Kidney epithelial cell (primary cell): ENCODE data around the gene EIF3A. TPM values are rescaled to one million over a fixed set of nuclear protein-coding genes. Genes with fewer than 3 reads are reported as not detected.

Source experiments
- DNase-seq: peaks from one replicate; pipeline ENCODE4 v3.0.0-alpha.2; 2010; ENCODE audit warnings: low read depth
- H3K27me3 ChIP-seq: 2 replicates; pipeline ENCODE4 v1.6.0; 2011; ENCODE audit warnings: low read length; ENCODE audit not compliant: control insufficient read depth, insufficient read depth
- H3K36me3 ChIP-seq: 2 replicates; pipeline ENCODE4 v1.5.1; 2011; ENCODE audit warnings: low read length; ENCODE audit not compliant: control insufficient read depth, insufficient read depth
- H3K4me3 ChIP-seq: 2 replicates; pipeline ENCODE4 v1.5.1; 2011; ENCODE audit warnings: low read depth, mild to moderate bottlenecking, control low read depth, low read length
- total RNA-seq: library from RNA; depleted of rRNA; stranded (reverse); fragments of >200 nt; gene quantifications from 2 replicates; pipeline ENCODE4 v1.2.3, GENCODE V29; 2015
- TF ChIP-seq, protein P1 (sequence below): IDR thresholded peaks from 2 replicates; pipeline ENCODE4 v1.5.1; 2011; ENCODE audit warnings: mild to moderate bottlenecking, moderate library complexity, low read length, control low read depth, inconsistent platforms; ENCODE audit not compliant: insufficient read depth, poor library complexity, severe bottlenecking

EIF3A gene
- total RNA-seq, 1 donor from 2014 or later, result 140 TPM

DNA sequence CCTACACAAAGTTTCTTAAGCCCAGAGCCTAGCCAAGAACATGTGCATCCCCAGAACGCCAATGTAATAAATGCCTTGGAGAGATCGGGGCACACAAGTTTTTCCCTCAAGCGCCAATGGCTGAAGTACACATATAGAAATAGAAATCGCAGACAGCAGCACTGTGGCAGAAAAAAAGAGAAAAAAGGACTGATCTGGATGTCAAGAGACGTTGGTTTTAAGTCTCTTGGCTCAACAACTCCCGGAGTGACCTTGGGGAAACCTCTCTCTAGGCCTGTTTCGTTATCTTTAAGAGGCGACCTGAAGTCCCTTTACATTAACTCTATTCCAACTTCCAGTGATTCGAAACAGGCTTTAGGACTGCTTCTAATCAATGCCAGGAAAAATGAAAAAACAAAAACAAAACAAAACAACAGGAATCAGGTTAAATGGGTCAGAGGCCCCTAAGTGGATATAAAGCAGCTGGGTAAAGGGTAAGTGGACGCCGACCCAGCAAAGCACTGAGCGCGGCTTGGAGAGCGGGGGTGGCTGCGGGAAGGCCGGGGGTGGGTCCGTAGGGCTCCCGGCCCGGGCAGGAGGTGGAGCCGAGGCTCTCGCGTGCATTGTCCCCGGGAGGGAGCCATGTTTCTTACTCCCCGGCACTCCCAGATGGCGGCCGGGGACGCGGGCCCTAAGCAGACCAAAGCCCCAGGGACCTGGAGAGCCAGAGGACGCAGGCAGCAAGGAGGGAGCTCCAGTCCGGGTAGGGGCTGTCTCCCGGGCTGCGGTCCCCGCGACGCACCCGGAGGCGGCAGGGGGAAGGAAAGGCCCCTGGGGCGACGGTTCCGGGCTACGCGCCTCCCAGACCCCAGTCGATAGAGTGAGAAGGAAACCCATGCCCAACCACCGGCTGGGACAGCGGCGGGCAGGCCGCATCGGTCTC, 757 bp downstream of the EIF3A start:
- Histone ChIP-seq H3K36me3 (no peaks in the 10 kb centered on the region), H3K4me3 (peak overlapping the region; percentile 100), H3K27me3 (no peaks in the 10 kb centered on the region)
- TF ChIP-seq, protein P1, sequence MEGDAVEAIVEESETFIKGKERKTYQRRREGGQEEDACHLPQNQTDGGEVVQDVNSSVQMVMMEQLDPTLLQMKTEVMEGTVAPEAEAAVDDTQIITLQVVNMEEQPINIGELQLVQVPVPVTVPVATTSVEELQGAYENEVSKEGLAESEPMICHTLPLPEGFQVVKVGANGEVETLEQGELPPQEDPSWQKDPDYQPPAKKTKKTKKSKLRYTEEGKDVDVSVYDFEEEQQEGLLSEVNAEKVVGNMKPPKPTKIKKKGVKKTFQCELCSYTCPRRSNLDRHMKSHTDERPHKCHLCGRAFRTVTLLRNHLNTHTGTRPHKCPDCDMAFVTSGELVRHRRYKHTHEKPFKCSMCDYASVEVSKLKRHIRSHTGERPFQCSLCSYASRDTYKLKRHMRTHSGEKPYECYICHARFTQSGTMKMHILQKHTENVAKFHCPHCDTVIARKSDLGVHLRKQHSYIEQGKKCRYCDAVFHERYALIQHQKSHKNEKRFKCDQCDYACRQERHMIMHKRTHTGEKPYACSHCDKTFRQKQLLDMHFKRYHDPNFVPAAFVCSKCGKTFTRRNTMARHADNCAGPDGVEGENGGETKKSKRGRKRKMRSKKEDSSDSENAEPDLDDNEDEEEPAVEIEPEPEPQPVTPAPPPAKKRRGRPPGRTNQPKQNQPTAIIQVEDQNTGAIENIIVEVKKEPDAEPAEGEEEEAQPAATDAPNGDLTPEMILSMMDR, result no peak
- DNase-seq, result no peak

GRCh38 chr10:119078422-119079179, 2.0 kb downstream of the EIF3A start:
- TF ChIP-seq, protein P1, result no peak
- DNase-seq, result no peak
- Histone ChIP-seq H3K36me3 (no peaks in the 10 kb centered on the region), H3K4me3 (peak overlapping the region; percentile 100), H3K27me3 (no peaks in the 10 kb centered on the region)

DNA sequence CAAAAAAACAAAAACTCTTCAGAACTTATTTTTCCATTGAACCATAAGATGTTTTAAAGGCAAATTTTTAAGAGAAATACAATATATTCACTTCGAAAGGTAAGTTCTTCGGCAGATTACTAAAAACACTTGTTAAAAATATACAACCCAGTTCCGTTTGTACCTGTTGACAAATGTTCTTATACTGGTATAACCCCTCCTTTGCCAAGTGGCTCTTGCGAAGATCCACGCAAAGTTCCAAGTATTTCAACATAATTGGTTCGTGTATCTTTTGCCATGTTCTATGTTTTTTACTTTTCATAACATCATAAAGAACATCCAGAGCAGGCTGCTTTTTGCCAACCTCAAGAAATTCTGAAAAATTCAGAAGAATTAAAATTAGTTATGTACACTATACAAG, 7.0 kb downstream of the EIF3A start:
- Histone ChIP-seq H3K4me3 (no peak overlapping the region), H3K36me3 (peaks cover 1% of the 10 kb centered on the region), H3K27me3 (no peaks in the 10 kb centered on the region)
- no peak for DNase-seq
- TF ChIP-seq, protein P1, result no peak

DNA sequence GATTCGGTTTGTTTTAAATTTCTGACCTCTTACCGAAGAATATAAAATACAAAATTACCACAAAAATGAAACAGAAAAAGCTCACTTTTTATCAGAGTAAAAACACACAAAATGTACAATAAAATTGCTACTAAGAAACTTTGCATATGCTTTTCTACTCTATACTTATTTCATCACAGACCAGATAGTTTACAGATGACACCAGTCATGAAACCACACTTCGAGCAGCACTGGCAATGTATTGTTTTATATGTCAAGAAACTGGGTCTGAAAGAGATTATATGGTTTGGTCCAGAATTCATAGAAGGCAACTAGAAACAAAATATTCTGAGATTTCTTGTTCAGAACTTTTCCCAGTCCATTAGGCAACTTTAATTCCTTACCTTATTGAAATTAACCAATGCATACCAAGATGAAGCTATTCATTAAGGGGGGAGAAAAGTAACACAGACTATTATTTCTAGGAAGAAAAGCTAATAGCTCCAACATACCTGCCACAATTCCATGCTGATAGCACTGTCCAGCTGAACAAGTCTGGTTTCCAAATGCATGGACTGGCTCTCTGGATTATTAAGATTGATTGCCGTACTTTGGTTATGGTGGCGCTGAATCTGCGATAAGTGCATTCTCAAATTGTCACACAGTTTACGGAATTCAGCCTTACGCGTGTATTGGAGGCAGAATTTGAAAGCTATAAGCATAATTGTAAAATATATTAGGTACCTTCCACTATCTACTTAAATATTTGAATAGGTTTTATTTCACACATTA, 10.0 kb downstream of the EIF3A start:
- TF ChIP-seq, protein P1, result no peak
- Histone ChIP-seq H3K27me3 (no peaks in the 10 kb centered on the region), H3K4me3 (no peak overlapping the region), H3K36me3 (peaks cover 3% of the 10 kb centered on the region)
- no peak for DNase-seq

GRCh38 chr10:119061926-119062325, 18.7 kb downstream of the EIF3A start:
- H3K36me3 ChIP-seq, result no peaks in the 10 kb centered on the region
- TF ChIP-seq, protein P1, result no peak
- no peak for DNase-seq
- no peak overlapping the region for H3K4me3 ChIP-seq
- H3K27me3 ChIP-seq, result no peaks in the 10 kb centered on the region
